Kasumi-1 (cell line): ENCODE results near the gene EIF3L.

Experiments used
- DNase-seq, 2 experiments: peaks; one replicate each; lab custom pipeline; 2025; lab: John Stamatoyannopoulos, UW

EIF3L gene

GRCh38 chr22:37905534-37906363 lies 56.5 kb downstream of the EIF3L start, which contains the start of gene MICALL1:
MICALL1 (plus strand) TSS chr22:37906297; CDS start chr22:37906423, 126 bp downstream.
- no peak for DNase-seq

- no peak for DNase-seq
Measured at GRCh38 chr22:37906364-37907008, 57.3 kb downstream of the EIF3L start.

GRCh38 chr22:37907036-37907954 lies 58.1 kb downstream of the EIF3L start:
- no peak for DNase-seq

- no peak for DNase-seq
Measured at GRCh38 chr22:37909766-37910165, 60.5 kb downstream of the EIF3L start.

GRCh38 chr22:37910890-37911672 lies 61.9 kb downstream of the EIF3L start:
- DNase-seq, result no peak

GRCh38 chr22:37911697-37912096 lies 62.5 kb downstream of the EIF3L start:
- DNase-seq, result no peak

GRCh38 chr22:37912171-37912570 lies 63.0 kb downstream of the EIF3L start:
- DNase-seq, result no peak

GRCh38 chr22:37913233-37913721 lies 64.1 kb downstream of the EIF3L start:
- DNase-seq, result no peak

- DNase-seq, result no peak
Measured at GRCh38 chr22:37916311-37916710, 67.1 kb downstream of the EIF3L start.

GRCh38 chr22:37917874-37918548 lies 68.8 kb downstream of the EIF3L start:
- no peak for DNase-seq

GRCh38 chr22:37918580-37919270 lies 69.5 kb downstream of the EIF3L start:
- no peak for DNase-seq

- DNase-seq, result peak in 1 of 2 experiments; percentile 38
Measured at GRCh38 chr22:37920126-37920525, 70.9 kb downstream of the EIF3L start.

GRCh38 chr22:37922191-37922590 lies 73.0 kb downstream of the EIF3L start:
- no peak for DNase-seq

- DNase-seq, result no peak
Measured at GRCh38 chr22:37923927-37924326, 74.7 kb downstream of the EIF3L start.

GRCh38 chr22:37924386-37925065 lies 75.3 kb downstream of the EIF3L start:
- DNase-seq, result no peak

- no peak for DNase-seq
Measured at GRCh38 chr22:37925330-37925729, 76.1 kb downstream of the EIF3L start.

GRCh38 chr22:37925767-37926166 lies 76.5 kb downstream of the EIF3L start:
- DNase-seq, result no peak

GRCh38 chr22:37926358-37926757 lies 77.1 kb downstream of the EIF3L start:
- DNase-seq, result no peak
